ENCODE results near the gene LIMCH1. TPM values are rescaled to one million over a fixed set of nuclear protein-coding genes. Genes with fewer than 3 reads are reported as not detected.

Gene LIMCH1
- total and polyA plus RNA-seq, 2 of the 8 experiments (the other 6 are each of a cell fraction or from before 2014, with no cell fraction given): 2.7 to 3.0 TPM

DNA sequence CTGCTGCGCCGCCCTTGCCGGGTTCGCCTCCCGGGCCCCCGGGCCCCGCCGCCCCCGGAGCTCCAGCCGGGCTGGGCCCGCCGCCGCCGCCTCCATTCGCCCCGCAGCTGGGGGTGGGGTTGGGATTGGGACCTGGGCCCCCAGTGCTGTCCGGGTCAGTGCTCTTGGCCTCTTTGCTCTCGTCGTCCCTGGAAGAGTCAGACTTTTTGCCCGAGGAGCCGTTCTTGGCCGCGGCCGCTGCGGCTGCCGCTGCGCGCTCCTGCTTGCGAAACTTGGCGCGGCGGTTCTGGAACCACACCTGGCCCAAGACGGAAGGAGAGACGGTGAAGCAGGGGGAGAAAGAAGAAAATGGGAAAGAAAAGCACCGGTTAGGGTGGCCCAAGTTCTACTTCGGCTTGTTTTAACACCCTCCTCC, 208.1 kb downstream of the LIMCH1 start (continued):
- TF ChIP-seq, protein P1, sequence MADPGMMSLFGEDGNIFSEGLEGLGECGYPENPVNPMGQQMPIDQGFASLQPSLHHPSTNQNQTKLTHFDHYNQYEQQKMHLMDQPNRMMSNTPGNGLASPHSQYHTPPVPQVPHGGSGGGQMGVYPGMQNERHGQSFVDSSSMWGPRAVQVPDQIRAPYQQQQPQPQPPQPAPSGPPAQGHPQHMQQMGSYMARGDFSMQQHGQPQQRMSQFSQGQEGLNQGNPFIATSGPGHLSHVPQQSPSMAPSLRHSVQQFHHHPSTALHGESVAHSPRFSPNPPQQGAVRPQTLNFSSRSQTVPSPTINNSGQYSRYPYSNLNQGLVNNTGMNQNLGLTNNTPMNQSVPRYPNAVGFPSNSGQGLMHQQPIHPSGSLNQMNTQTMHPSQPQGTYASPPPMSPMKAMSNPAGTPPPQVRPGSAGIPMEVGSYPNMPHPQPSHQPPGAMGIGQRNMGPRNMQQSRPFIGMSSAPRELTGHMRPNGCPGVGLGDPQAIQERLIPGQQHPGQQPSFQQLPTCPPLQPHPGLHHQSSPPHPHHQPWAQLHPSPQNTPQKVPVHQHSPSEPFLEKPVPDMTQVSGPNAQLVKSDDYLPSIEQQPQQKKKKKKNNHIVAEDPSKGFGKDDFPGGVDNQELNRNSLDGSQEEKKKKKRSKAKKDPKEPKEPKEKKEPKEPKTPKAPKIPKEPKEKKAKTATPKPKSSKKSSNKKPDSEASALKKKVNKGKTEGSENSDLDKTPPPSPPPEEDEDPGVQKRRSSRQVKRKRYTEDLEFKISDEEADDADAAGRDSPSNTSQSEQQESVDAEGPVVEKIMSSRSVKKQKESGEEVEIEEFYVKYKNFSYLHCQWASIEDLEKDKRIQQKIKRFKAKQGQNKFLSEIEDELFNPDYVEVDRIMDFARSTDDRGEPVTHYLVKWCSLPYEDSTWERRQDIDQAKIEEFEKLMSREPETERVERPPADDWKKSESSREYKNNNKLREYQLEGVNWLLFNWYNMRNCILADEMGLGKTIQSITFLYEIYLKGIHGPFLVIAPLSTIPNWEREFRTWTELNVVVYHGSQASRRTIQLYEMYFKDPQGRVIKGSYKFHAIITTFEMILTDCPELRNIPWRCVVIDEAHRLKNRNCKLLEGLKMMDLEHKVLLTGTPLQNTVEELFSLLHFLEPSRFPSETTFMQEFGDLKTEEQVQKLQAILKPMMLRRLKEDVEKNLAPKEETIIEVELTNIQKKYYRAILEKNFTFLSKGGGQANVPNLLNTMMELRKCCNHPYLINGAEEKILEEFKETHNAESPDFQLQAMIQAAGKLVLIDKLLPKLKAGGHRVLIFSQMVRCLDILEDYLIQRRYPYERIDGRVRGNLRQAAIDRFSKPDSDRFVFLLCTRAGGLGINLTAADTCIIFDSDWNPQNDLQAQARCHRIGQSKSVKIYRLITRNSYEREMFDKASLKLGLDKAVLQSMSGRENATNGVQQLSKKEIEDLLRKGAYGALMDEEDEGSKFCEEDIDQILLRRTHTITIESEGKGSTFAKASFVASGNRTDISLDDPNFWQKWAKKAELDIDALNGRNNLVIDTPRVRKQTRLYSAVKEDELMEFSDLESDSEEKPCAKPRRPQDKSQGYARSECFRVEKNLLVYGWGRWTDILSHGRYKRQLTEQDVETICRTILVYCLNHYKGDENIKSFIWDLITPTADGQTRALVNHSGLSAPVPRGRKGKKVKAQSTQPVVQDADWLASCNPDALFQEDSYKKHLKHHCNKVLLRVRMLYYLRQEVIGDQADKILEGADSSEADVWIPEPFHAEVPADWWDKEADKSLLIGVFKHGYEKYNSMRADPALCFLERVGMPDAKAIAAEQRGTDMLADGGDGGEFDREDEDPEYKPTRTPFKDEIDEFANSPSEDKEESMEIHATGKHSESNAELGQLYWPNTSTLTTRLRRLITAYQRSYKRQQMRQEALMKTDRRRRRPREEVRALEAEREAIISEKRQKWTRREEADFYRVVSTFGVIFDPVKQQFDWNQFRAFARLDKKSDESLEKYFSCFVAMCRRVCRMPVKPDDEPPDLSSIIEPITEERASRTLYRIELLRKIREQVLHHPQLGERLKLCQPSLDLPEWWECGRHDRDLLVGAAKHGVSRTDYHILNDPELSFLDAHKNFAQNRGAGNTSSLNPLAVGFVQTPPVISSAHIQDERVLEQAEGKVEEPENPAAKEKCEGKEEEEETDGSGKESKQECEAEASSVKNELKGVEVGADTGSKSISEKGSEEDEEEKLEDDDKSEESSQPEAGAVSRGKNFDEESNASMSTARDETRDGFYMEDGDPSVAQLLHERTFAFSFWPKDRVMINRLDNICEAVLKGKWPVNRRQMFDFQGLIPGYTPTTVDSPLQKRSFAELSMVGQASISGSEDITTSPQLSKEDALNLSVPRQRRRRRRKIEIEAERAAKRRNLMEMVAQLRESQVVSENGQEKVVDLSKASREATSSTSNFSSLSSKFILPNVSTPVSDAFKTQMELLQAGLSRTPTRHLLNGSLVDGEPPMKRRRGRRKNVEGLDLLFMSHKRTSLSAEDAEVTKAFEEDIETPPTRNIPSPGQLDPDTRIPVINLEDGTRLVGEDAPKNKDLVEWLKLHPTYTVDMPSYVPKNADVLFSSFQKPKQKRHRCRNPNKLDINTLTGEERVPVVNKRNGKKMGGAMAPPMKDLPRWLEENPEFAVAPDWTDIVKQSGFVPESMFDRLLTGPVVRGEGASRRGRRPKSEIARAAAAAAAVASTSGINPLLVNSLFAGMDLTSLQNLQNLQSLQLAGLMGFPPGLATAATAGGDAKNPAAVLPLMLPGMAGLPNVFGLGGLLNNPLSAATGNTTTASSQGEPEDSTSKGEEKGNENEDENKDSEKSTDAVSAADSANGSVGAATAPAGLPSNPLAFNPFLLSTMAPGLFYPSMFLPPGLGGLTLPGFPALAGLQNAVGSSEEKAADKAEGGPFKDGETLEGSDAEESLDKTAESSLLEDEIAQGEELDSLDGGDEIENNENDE (IDR thresholded peaks at IDR 0.05; ENCODE audit: insufficient replicate concordance, low read length): no peak
- TF ChIP-seq CBX5 (IDR thresholded peaks at IDR 0.05; ENCODE audit: low read depth, low read length): no peak
- no peak for TF ChIP-seq RXRA (IDR thresholded peaks at IDR 0.05; ENCODE audit: insufficient read depth, low read depth, low read length)
- TF ChIP-seq TCF12 (IDR thresholded peaks at IDR 0.05; ENCODE audit: low read depth, low read length): no peak
- TF ChIP-seq, protein P2, sequence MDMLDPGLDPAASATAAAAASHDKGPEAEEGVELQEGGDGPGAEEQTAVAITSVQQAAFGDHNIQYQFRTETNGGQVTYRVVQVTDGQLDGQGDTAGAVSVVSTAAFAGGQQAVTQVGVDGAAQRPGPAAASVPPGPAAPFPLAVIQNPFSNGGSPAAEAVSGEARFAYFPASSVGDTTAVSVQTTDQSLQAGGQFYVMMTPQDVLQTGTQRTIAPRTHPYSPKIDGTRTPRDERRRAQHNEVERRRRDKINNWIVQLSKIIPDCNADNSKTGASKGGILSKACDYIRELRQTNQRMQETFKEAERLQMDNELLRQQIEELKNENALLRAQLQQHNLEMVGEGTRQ (IDR thresholded peaks at IDR 0.05; ENCODE audit: low read length): no peak
- TF ChIP-seq GABPA (IDR thresholded peaks at IDR 0.05; ENCODE audit: borderline replicate concordance, insufficient read depth, low read length): no peak
- no peak for TF ChIP-seq SP4 (IDR thresholded peaks at IDR 0.05; ENCODE audit: low read length)
- TF ChIP-seq CBX8 (IDR thresholded peaks at IDR 0.05; ENCODE audit: borderline replicate concordance, low read depth, low read length): no peak
